ENCODE measurements around the gene ROR1. TPM values are rescaled to one million over a fixed set of nuclear protein-coding genes. Genes with fewer than 3 reads are reported as not detected.

ROR1 gene
- total RNA-seq, 1 donor from 2014 or later = 13.6 TPM

GRCh38 chr1:64147759-64148158, 373.9 kb downstream of the ROR1 start:
- no peak for DNase-seq

GRCh38 chr1:64150266-64150665, 376.4 kb downstream of the ROR1 start:
- DNase-seq = no peak

GRCh38 chr1:64150729-64151230, 377.0 kb downstream of the ROR1 start:
- no peak for DNase-seq

GRCh38 chr1:64155278-64155677, 381.5 kb downstream of the ROR1 start:
- no peak for DNase-seq

- no peak for DNase-seq
These were observed 387.6 kb downstream of the ROR1 start for GRCh38 chr1:64161357-64161941.

GRCh38 chr1:64162151-64162550, 388.3 kb downstream of the ROR1 start:
- no peak for DNase-seq

GRCh38 chr1:64162804-64163203, 389.0 kb downstream of the ROR1 start:
- no peak for DNase-seq

GRCh38 chr1:64163431-64163830, 389.6 kb downstream of the ROR1 start:
- no peak for DNase-seq

GRCh38 chr1:64163970-64164369, 390.2 kb downstream of the ROR1 start:
- DNase-seq = no peak

- no peak for DNase-seq
These were observed 392.8 kb downstream of the ROR1 start for GRCh38 chr1:64166629-64167028.

GRCh38 chr1:64167176-64167575, 393.4 kb downstream of the ROR1 start:
- no peak for DNase-seq

- no peak for DNase-seq
These were observed 397.4 kb downstream of the ROR1 start for GRCh38 chr1:64171246-64171645.

GRCh38 chr1:64171797-64172281, 398.0 kb downstream of the ROR1 start:
- no peak for DNase-seq

GRCh38 chr1:64172458-64172983, 398.7 kb downstream of the ROR1 start:
- DNase-seq = peak; percentile 81

- no peak for DNase-seq
These were observed 399.6 kb downstream of the ROR1 start for GRCh38 chr1:64173336-64173940.

GRCh38 chr1:64175639-64176038, 401.8 kb downstream of the ROR1 start:
- DNase-seq = no peak

GRCh38 chr1:64176659-64177058, 402.8 kb downstream of the ROR1 start:
- no peak for DNase-seq

- no peak for DNase-seq
These were observed 405.8 kb downstream of the ROR1 start for GRCh38 chr1:64179588-64179987.

- DNase-seq = no peak
These were observed 408.4 kb downstream of the ROR1 start for GRCh38 chr1:64182207-64182606.

- DNase-seq = peak; percentile 64
These were observed 409.7 kb downstream of the ROR1 start for GRCh38 chr1:64183395-64184002.

GRCh38 chr1:64184003-64184440, 410.2 kb downstream of the ROR1 start:
- peak; percentile 53 for DNase-seq

GRCh38 chr1:64186138-64186897, 412.5 kb downstream of the ROR1 start:
- DNase-seq = peak; percentile 43

GRCh38 chr1:64186898-64187280, 413.1 kb downstream of the ROR1 start:
- no peak for DNase-seq
